GM19240 (cell line): ENCODE measurements around the gene CNTNAP2.
"Not testable (repeated sequence)": the region's sequence is repeated elsewhere in the genome, so short reads cannot be mapped to it uniquely, and the experiment has no call there.

ENCODE experiments used
- DNase-seq: peaks from one replicate; pipeline ENCODE4 v3.0.0; 2011; ENCODE audit warnings: low spot score; ENCODE audit not compliant: insufficient read length

CNTNAP2 gene

DNA sequence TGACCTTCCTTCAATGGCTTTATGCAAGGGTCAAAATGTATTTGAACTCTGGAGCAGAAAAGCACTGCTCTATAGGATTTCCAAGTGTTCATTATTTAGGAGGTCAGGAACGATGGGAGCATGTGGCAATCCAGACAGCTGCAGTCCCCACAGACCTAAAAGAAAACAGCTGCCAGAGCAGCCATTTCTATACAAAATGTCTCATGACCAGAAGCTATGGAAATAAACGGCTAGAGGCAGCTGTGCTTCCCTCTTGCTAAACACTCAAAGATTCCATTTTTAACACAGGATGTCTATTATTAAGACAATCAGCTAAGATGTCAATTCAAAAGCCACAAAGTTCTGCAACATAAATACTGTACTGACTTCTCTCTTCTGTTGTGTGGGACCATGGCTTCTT is 1594.8 kb downstream of the CNTNAP2 start:
- no peak for DNase-seq

DNA sequence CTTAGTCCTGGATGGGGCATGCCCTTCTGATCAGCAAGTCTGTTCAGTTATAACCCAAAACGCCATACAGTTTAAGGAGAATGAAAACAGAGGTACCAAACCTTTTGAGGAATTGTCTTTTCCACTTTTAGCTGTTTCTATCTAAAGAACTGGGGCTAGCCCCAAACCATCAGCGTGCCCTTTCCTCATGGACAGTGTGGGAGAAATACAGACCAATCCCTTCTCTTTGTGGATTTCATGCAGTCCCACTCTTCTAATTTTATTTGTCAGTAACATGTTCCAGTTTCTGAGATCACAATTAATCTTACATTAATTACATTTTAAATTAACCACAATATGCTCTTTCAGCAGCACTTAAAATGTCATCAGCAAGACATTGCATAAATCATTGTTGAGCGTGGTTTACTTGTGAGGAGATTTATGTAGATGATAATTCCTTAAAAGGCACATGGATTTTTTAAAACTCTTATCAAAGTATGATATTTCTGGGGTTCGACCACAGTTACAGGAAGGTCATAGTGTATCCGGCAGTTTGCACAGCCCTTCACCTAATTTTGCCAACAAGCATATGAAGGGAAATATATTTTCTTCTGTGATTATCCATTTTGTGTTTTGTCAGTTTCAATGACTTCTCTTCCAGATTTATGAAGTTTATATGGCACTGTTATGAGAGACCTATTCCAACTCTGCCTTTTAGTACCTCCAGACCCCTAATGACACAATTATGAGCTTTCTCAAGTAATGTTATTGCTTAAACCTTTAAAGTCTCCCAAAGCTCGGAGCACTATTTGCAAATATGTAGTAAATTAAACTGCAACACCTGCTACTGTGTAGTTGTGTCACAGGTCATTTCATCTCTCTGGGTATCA is 1605.6 kb downstream of the CNTNAP2 start:
- no peak for DNase-seq

DNA sequence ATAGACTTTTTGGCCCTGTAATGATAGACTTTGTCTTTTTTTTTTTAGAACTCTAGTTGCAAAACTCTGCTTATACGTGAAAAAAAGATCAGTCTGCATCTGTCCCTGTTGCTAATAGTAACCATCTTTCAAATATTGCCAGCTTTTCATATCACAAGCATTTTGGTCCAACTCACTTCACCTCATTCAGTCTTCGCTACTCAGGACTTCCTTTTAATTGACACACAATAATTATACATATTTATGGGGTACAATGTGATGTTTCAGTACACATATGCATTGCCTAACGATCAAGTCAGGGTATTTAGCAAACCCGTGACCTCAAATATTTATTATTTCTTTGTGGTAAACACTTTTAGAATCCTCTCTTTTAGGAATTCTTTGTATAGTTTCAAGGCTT is 1606.9 kb downstream of the CNTNAP2 start:
- no peak for DNase-seq

DNA sequence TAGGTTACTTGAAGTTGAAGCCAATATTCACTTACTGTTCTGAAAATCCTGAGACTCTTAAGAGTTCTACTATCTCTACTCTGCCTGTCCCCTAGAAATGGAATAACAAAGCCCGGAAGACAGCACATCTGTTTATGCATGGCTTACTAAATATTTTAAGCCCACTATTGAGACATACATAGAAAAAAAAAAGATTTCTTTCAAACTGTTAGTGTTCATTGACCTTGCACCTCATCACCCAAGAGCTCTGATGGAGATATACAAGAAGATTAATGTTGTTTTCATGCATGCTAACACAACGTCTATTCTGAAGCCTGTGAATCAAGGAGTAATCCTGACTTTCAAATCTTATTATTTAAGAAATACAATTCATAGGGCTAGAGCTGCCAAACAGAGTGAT is 1614.7 kb downstream of the CNTNAP2 start:
- no peak for DNase-seq

DNA sequence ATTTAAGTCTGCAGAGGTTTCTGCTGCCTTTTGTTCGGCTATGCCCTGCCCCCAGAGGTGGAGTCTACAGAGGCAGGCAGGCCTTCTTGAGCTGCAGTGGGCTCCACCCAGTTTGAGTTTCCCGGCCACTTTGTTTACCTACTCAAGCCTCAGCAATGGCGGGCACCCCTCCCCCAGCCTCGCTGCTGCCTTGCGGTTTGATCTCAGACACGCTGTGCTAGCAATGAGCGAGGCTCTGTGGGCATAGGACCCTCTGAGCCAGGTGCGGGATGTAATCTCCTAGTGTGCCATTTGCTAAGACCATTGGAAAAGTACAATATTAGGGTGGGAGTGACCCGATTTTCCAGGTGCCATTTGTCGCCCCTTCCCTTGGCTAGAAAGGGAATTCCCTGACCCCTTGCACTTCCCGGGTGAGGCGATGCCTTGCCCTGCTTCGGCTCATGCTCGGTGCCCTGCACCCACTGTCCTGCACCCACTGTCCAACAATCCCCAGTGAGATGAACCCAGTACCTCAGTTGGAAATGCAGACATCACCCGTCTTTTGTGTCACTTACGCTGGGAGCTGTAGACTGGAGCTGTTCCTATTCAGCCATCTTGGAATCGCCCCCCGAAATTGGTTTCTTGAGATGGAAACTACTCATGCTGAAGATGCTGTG is 1621.1 kb downstream of the CNTNAP2 start:
- DNase-seq = not testable (repeated sequence)

DNA sequence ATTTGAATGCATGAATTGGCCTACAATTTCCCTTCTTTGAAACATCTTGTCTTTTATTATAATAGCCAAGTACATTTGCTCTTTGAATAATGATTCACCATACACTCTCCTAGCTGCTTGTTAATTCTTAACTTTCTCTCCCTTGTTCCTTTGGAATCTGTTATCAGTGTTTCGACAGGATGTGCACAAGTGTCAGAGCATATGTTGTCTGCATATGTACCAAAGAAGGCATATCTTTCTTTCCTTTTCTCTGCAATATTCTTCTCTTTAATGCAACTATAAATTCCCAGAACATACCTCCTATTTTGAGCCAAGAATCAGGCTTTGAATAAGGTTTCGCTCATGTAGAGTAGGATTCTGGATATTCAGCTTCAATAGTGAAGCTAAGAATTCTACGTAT is 1625.7 kb downstream of the CNTNAP2 start:
- DNase-seq = no peak

DNA sequence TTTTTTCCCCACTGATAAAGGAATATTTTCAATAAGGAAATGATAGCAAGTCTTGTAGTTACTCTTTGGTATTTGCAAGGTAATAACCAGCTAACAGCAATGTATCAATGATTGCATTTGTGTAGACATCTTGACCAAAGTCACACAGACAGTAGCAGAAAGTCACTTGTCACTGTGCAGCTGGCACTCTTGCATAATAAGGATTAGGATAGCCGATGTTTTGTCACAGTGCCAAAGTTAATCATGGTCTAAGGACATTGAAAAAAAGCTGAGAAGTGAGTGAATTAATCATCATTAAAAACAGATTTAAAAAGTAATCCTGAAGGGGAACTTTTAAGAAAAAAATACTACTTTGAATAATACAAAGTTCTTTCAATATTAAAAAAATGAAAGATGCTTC is 1639.7 kb downstream of the CNTNAP2 start:
- no peak for DNase-seq

DNA sequence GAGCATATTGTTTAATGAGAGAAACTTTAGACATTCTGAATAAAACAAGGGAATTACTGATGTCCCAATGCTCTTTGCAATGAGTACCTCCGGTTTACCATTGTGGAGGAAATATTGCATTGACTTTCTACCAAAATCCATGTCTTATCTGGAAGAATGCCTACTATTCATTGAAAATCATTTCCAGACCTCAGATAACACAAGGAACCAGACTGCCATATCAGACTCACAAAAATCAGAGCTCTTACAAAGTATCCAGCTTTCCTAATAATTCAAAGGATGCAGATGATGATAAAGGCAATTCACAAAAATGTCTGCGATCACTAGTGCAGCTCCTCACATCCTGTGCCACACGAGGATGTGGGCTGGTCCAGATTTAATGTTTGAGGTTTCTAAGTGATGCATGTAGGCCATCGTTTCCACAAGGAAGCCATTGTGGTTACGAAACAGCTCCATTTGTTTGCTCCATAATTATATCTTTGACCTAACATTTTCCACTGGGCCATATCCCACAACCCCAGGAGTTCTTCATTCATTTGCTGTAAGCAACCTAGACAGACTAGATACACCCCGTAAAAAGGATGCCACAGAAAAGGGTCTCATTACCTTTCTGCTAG is 1642.8 kb downstream of the CNTNAP2 start:
- DNase-seq = no peak

DNA sequence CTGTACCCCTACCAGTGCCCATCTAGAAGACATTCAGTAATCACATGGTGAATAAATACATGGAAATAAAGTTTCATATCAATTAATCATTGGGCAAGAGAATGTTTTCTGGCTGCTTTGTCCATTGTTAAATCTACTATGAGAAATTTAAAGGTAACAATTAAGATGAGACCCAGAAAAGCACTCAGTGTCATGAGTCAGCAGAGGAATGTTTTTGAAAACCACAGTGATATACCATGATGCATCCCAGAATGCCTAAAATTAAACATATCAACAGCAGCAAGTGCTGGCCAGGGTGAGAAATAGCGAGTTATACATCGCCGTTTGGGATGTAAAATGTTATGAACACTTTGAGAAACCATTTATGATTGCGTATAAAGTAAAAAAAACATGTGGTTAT is 1648.7 kb downstream of the CNTNAP2 start:
- DNase-seq = no peak

DNA sequence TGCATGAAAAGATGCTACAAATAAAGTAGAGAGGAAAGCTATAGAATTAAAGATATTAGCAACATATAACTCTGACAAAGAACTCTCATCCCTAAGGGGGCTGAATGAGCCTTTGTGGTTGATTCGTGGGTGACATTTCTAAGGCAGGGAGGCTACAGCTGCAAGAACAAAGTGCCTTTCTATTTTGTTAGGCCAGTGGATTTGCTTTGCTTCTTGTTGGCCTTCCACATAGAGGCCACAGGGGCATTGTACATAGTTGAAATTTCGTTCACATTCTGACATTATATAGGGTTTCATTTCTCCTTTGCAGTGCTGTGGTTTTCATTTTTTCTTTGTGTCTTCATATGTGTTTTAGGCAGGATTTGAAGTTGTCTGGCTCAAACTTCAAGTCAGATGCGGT is 1654.7 kb downstream of the CNTNAP2 start:
- no peak for DNase-seq

DNA sequence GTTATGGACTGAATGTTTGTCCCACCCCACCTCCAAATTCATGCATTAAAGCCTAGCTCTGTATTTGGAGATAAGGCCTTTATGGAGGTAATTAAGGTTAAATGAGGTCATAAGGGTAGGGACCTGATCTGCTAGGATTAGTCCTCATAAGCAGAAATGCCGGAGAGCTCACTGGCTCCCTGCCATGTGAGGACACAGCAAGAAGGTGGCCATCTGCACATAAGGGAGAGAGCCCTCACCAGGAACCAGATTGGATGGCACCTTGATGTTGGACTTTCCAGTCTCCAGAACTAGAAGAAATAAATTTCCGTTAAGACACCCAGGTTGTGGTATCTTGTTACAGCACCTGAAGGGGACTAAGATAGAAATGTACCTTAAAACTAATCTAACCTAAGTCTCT is 1657.9 kb downstream of the CNTNAP2 start:
- DNase-seq = no peak

DNA sequence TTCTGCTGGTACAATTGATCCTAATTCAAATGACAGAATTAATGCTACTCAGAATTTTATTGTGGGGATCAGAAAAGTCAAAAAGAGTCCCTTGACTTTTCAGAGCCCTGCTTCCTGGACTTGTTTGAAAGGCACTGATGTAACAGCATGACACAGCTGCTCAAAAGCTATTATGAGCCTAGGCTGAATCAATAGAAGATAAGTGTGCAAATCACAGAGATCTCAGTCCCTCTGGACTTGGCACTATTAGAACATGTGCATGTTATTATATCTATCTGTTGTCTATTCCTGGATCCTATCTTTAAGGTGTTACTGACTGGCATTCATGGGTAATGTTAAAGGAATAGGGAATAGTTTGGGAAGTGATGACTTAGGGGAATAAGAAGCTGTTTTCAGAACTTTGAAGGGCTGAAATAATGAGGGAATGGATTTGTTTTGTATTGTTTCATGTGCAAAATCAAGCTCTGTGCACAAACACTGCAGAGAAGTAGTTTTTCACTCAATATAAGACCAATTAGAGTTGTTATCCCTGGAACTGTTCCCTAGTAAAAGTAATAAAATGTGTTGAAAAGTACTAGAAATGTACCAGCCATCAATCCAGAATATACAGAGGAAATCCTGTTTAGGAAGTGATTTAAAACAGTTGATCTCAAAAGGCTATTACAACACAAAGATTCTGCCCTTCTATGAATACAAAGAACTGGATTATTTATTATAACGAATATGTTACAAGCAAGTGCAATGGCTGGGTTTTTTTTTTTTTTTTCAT is 1659.1 kb downstream of the CNTNAP2 start:
- DNase-seq = no peak

DNA sequence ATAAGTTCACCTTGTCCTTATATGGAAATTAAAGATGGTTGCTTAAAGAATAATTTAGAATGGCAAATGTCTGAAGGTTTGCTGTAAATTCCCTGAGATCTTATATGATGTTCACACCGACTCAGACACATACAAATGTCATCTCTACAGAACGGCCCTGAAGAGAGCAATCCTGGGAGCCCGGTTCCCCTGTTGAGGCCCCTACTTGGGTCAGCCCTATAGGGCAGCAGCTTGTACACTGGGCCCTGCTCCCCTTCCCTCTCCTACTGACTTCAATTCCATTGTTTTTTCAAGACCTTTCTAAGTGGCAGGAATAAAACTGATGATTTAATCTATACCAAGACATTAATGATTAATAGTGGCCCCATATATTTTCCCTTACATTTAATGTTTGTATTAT is 1660.7 kb downstream of the CNTNAP2 start:
- no peak for DNase-seq

DNA sequence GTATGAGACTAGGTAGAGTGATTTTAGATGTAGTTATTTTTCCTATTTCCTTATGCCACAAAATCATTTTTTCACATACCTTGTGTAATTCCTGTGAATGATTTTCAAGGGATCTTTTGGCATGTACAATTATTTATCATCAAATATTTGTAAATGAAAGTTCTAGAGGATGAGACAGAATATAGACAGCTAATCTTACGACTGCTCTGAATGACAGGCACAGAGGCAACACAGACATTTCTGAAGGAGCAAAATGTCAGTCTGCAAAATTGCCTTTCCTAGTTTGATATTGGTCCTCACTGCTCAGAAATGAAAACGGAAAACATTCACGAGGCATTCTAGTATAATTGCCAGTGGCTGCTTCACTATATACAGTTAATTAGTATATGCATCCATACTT is 1663.3 kb downstream of the CNTNAP2 start:
- DNase-seq = no peak

DNA sequence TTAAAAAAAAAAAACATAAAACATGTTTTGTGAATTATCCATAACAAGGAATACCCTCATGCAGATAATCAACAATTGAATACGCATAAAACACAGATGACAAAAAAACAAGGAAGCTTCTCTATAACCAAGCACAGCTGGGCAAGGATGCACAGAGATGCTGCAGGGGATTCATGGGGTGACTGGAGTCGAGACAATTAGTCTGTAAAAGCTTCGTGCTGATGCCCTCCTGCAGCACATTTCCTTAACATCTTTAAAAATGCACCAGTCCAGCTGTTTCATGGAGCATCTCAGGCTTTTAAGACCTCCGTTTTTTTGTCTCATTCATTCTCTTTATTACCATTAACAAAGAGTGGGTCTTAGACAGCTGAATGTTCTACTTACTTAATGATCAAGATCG is 1680.0 kb downstream of the CNTNAP2 start:
- DNase-seq = no peak

DNA sequence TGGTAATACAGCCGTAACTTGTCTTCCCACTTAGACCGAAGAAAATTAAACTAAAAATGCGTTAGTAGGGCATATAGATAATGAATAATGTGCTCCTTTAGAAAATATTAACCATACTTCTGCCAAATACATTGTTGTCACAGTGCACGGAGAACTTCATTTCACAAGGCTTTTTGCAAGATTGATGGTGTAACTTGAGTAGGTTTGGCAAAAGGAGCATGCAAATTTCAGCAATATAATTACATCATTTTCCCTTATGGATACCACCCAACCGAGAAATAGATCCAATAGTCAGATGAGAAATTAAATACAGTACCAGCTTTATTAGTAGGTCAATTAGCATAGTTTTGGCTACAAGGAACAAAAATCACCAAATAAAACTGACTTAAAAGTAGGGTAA is 1681.4 kb downstream of the CNTNAP2 start:
- no peak for DNase-seq

DNA sequence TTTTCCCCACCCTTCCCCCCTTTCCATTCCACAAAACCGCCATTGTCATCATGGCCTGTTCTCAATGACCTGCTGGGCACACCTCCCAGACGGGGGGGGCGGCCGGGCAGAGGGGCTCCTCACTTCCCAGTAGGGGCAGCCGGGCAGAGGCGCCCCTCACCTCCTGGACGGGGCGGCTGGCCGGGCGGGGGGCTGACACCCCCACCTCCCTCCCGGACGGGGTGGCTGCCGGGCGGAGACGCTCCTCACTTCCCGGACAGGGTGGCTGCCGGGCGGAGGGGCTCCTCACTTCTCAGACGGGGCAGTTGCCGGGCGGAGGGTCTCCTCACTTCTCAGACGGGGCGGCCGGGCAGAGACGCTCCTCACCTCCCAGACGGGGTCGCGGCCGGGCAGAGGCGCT is 1685.2 kb downstream of the CNTNAP2 start:
- DNase-seq = not testable (repeated sequence)

DNA sequence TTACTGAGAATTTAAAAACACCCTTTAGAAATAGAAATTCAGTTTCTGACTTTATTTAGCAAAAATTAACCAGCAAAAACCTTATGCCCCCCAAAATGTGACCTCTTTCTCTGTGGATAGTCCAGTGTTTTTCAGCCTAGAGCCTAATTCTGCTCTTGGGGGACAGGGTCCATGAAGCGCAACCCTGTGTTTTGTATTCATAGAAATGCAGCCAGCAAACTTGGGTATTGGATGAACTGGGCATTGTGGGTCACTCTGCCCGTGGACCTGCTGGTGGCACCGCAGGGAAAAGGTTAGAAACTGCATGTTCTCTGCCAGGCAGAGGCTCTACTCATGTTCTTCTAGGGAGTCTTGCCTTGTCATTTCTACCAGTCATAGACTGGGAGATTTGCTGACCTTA is 1686.5 kb downstream of the CNTNAP2 start:
- DNase-seq = no peak

DNA sequence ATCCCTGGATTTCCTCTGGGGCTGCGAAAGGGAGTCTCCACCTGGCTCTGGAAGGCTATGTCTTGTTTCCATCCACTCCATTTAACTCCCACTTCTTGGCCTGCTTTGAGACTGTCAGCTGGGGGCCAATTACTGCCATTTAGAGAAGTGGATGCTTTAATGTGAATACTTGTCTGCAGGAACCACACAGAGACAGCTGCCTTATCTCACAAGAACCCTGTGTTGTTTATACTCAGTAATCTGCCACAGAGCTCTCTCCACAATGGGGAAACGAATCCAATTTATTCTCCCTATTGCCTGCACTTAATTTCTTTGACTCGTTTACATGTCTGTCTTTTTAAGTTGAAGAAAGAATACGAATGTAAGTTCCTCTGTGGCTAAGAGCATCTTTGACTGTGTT is 1687.0 kb downstream of the CNTNAP2 start:
- DNase-seq = no peak

DNA sequence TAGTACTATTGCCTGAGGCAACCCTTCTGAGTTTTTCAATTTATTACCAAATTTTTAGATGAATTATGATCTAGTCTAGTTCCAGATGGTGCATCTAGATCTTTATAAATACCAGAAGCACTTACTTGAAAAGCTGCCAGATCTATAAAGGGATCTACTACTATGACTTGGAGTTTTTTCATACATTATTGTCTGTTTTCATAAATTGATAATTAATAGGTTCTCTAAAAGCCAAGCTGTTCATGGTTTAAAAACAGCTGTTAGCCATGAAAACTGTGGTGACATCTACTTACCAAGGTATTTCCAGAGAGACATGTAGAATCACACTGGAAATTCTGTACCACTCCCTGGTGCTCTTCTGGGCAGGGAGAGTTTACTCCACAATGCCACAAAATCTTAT is 1687.4 kb downstream of the CNTNAP2 start:
- no peak for DNase-seq

DNA sequence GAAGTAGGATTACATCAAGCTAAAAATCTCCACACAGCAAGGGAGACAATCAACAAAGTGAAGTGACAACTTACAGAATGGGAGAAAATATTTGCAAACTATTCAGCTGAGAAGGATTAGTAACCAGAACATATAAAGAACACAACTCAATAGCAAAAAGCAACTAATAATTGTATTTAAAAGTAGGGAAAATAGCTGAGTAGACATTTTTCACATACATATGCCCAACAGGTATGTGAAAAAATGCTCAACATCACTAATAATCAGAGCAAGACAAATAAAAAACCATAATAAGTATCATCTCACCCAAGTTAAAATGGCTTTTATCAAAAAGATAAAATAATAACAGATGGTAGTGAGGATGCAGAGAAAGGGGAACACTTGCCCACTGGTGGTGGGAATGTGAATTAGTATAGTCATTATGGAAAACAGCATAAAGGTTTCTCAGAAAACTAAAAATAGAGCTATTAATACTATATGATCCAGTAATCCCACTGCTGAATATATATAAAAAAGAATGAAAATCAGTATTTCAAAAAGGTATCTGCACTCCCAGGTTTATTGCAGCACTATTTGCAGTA is 1689.5 kb downstream of the CNTNAP2 start:
- DNase-seq = no peak
